Choroid plexus epithelial cell (primary cell): ENCODE results near the gene IL17A.

Experiments
- DNase-seq: peaks from one replicate; pipeline ENCODE4 v3.0.0-alpha.2; 2010; ENCODE audit warnings: low read depth
- H3K4me3 ChIP-seq: 2 replicates; pipeline ENCODE4 v1.5.1; 2011; ENCODE audit warnings: low read depth, mild to moderate bottlenecking, control low read depth, low read length, moderate library complexity
- CTCF ChIP-seq: conservative IDR thresholded peaks from 2 replicates; pipeline ENCODE4 v1.5.1; 2011; ENCODE audit warnings: low read depth, mild to moderate bottlenecking, control low read depth, inconsistent platforms, low read length, moderate library complexity

IL17A gene

DNA sequence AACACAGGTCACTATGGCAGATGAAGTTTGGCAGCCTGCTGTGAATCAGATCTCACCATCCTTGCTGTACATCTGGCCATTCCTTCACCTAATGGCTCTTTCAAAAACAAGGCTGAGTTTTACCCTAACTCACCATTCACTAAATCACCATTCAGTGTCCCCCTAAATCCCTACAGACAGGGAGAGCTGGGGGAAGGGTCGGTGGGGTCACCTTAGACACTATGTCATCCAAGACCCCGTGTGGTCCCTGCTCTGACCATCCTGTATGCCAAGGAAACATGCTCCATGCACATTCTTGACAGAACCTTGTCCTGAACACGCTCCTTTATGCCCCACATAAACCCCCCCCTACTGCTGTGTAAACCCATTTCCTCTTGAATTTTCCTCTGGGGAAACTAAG lies 31.8 kb upstream of the IL17A start:
- TF ChIP-seq CTCF = no peak
- H3K4me3 ChIP-seq = no peak overlapping the region
- no peak for DNase-seq

GRCh38 chr6:52155791-52156576 lies 30.2 kb upstream of the IL17A start:
- TF ChIP-seq CTCF = no peak
- H3K4me3 ChIP-seq = no peak overlapping the region
- DNase-seq = no peak

- no peak for TF ChIP-seq CTCF
- DNase-seq = no peak
- H3K4me3 ChIP-seq = no peak overlapping the region
Measured at GRCh38 chr6:52157301-52157941, 28.8 kb upstream of the IL17A start.

GRCh38 chr6:52160472-52161104 lies 25.6 kb upstream of the IL17A start:
- no peak for DNase-seq
- no peak for TF ChIP-seq CTCF
- no peak overlapping the region for H3K4me3 ChIP-seq

GRCh38 chr6:52161689-52162438 lies 24.3 kb upstream of the IL17A start:
- no peak for TF ChIP-seq CTCF
- no peak for DNase-seq
- H3K4me3 ChIP-seq = no peak overlapping the region

- H3K4me3 ChIP-seq = no peak overlapping the region
- TF ChIP-seq CTCF = peak; percentile 76
- DNase-seq = peak; percentile 63
Measured at GRCh38 chr6:52162940-52163908, 23.0 kb upstream of the IL17A start.
